ENCODE results near the gene MCL1.

The MCL1 gene

DNA sequence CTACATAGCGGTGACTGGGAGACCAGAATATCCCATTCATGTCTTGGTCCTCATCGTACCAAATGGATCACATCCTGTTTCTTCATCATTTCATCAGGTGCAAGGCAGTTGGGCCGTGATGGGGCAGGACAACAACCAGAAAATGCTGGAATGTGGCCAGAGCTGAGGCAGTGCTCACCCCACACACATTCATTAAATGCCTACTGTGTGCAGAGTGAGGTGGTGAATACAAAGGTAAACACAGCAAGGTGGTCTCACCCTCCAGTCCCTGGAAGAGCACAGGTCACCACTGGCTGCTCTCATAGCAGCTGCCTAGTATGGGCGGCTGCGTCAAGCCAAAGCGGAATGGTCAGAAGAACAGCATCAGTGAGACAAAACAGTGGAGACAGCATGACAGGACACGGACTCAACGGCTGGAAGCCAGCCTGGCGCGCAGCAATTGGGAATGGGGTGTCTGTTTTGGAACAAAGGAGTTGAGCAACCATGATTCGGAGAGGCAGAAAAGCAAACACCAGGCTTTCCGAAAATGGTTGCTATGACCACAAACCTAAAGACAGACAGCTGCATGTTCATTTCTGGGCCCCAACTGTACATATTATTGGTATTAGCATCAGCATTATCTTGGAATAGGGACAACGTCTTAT is 35.8 kb downstream of the MCL1 start:
- no peak; the same call in 2 of the 3 replicates for ATAC-seq (ENCODE audit: low read depth)
- Histone ChIP-seq H3K4me3 (ENCODE audit: severe bottlenecking) (no peak overlapping the region), H3K9me3 (ENCODE audit: severe bottlenecking) (no peaks in the 10 kb centered on the region), H3K36me3 (ENCODE audit: low read depth) (no peaks in the 10 kb centered on the region), H3K27me3 (ENCODE audit: insufficient read depth, poor library complexity, severe bottlenecking) (no peaks in the 10 kb centered on the region), H3K27ac (ENCODE audit: poor library complexity, severe bottlenecking) (no peak overlapping the region), H3K4me1 (ENCODE audit: insufficient read depth, poor library complexity, severe bottlenecking) (peaks cover 3% of the 10 kb centered on the region)
- no peak for DNase-seq (ENCODE audit: low spot score)
- TF ChIP-seq, protein P1, sequence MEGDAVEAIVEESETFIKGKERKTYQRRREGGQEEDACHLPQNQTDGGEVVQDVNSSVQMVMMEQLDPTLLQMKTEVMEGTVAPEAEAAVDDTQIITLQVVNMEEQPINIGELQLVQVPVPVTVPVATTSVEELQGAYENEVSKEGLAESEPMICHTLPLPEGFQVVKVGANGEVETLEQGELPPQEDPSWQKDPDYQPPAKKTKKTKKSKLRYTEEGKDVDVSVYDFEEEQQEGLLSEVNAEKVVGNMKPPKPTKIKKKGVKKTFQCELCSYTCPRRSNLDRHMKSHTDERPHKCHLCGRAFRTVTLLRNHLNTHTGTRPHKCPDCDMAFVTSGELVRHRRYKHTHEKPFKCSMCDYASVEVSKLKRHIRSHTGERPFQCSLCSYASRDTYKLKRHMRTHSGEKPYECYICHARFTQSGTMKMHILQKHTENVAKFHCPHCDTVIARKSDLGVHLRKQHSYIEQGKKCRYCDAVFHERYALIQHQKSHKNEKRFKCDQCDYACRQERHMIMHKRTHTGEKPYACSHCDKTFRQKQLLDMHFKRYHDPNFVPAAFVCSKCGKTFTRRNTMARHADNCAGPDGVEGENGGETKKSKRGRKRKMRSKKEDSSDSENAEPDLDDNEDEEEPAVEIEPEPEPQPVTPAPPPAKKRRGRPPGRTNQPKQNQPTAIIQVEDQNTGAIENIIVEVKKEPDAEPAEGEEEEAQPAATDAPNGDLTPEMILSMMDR (IDR thresholded peaks at IDR 0.05; ENCODE audit: poor library complexity, severe bottlenecking) = no peak

DNA sequence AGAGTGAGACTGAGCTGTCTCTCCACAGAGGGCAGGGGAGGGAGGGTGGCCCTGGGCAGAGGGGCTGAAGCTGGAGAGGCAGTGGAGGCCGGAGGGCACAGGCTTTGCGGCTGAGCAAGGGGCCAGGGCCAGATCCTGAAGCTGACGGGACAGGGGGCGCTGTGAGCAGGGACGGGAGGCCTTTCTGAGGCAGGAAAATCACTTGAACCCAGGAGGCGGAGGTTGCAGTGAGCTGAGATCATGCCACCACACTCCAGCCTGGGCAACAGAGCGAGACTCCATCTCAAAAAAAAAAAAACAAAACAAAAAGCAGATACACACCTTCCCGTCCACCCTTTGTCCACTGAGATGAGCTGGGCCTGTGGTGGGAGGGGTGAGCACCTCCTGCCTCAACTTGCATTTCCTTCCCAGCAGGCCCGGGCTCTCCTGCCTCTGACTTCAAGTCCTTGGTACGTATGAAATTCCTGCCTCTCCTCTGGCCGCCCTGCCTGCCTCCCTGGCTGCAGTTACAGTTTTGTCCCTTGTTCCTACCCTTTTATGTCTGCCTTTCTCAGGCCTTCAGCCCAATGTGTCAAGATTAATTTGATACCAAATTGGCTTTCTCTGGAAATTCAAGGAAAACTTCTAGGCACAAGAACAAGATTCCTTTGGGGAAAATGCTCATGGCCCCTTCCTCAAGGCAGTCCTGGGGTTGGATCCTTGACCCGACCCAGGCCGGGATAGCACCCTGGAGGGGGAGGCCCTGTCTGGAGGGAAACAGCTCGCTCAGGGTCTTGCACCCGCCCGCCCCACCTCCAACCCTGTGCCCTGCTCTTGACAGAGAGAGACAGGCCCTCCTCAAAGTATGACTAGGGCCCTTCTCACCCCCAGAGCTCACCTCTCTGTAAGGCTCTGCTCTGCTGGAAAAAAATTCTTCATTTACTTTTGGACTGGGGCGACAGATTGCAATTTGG is 41.4 kb downstream of the MCL1 start:
- ATAC-seq (ENCODE audit: low read depth) (peak; percentile 95), DNase-seq (ENCODE audit: low spot score) (peak; percentile 87)
- TF ChIP-seq, protein P1 (IDR thresholded peaks at IDR 0.05; ENCODE audit: poor library complexity, severe bottlenecking) = peak; percentile 13
- Histone ChIP-seq H3K4me1 (ENCODE audit: insufficient read depth, poor library complexity, severe bottlenecking) (peaks cover 20% of the 10 kb centered on the region), H3K9me3 (ENCODE audit: severe bottlenecking) (no peaks in the 10 kb centered on the region), H3K36me3 (ENCODE audit: low read depth) (no peaks in the 10 kb centered on the region), H3K4me3 (ENCODE audit: severe bottlenecking) (no peak overlapping the region), H3K27ac (ENCODE audit: poor library complexity, severe bottlenecking) (peak overlapping the region; percentile 78), H3K27me3 (ENCODE audit: insufficient read depth, poor library complexity, severe bottlenecking) (no peaks in the 10 kb centered on the region)

DNA sequence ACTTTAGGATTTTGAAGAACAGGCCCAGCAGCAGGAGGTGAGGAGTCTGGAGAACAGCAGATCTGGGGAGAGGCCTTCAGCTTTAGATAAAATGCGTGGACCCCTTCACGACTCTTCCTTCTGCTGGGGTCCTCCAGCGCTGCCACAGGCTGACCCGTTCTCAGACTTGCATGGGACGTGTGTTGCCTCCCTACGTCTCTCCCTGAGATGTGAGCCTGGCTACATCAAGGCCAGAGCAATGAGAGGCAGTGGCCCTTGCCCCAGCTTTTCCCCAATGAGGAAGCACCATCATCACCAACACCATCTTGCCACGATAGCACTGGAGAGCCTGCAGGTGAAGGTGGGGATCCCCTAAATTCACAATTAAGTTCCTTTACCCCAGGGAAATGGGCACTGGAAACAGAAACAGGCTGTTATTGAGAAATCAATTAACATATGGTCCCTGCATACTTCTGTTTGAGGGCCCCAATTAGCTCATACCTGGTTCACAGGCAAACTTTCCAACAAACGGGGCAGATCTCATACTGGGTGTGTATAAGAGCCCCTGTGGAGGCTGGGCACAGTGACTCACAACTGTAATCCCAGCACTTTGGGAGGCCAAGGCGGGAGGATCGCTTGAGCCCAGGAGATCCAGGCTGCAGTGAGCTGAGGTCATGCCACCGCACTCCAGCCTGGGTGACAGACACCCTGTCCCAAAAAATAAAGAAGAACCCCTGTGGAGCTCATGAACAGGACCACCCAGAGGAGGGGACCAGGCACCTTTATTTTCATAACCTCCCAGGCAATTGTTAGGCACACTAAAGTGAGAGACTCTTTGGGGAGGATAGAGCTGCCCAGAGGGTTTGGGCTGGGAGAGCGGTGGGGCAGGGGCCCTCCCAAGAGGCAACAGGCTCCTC is 42.3 kb downstream of the MCL1 start:
- Histone ChIP-seq H3K4me3 (ENCODE audit: severe bottlenecking) (no peak overlapping the region), H3K4me1 (ENCODE audit: insufficient read depth, poor library complexity, severe bottlenecking) (peaks cover 20% of the 10 kb centered on the region), H3K27me3 (ENCODE audit: insufficient read depth, poor library complexity, severe bottlenecking) (no peaks in the 10 kb centered on the region), H3K9me3 (ENCODE audit: severe bottlenecking) (no peaks in the 10 kb centered on the region), H3K27ac (ENCODE audit: poor library complexity, severe bottlenecking) (peak overlapping the region; percentile 78), H3K36me3 (ENCODE audit: low read depth) (no peaks in the 10 kb centered on the region)
- DNase-seq (ENCODE audit: low spot score) = no peak
- TF ChIP-seq, protein P1 (IDR thresholded peaks at IDR 0.05; ENCODE audit: poor library complexity, severe bottlenecking) = no peak
- peak; percentile 40 for ATAC-seq (ENCODE audit: low read depth)

DNA sequence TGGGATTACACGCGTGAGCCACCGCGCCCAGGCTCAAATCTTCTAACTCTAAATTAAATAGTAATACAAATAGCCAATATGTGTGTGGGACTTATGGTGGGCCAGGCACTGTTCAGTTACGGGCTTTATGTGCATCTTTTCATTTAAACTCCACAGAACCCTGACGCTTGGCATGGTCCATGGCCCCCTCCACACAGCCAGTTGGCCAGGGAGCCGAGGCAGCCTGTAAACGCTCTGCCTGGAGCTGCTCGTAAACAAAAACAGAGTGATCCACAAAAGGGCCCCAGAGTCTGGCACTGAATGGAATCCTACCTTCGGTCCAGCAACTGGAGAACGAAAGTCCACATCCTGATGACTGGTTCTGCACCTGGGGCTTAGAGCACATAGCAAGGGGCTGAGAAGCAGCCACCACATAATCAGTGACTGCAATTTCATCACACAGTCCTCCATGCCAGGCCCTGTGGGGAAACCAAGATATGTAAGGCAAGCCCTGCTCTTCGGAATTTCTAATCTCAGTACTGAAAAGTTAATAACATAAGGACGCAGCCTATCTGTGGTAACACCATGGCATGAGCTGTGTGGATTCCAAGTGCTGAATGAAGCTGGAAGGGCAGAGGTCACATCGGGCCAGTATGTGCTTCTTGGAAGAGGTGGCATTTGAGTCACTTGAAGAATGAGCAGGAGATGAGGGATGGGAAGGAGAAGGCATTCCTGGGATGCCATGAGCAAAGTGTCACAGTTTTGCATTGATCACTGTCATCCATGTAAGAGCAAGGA is 43.7 kb downstream of the MCL1 start:
- Histone ChIP-seq H3K27me3 (ENCODE audit: insufficient read depth, poor library complexity, severe bottlenecking) (no peaks in the 10 kb centered on the region), H3K36me3 (ENCODE audit: low read depth) (no peaks in the 10 kb centered on the region), H3K4me3 (ENCODE audit: severe bottlenecking) (no peak overlapping the region), H3K27ac (ENCODE audit: poor library complexity, severe bottlenecking) (no peak overlapping the region), H3K4me1 (ENCODE audit: insufficient read depth, poor library complexity, severe bottlenecking) (peaks cover 20% of the 10 kb centered on the region), H3K9me3 (ENCODE audit: severe bottlenecking) (no peaks in the 10 kb centered on the region)
- no peak for ATAC-seq (ENCODE audit: low read depth)
- TF ChIP-seq, protein P1 (IDR thresholded peaks at IDR 0.05; ENCODE audit: poor library complexity, severe bottlenecking) = no peak
- DNase-seq (ENCODE audit: low spot score) = no peak

All from RWPE2 (cell line).